Measurements from ENCODE around the gene EYS. TPM values are rescaled to one million over a fixed set of nuclear protein-coding genes. Genes with fewer than 3 reads are reported as not detected.
"Not testable (repeated sequence)": the region's sequence is repeated elsewhere in the genome, so short reads cannot be mapped to it uniquely, and the experiment has no call there.

Gene EYS
- polyA plus RNA-seq, 2 of the 4 experiments (the other 2 are of a cell fraction), result 0.03 to 0.06 TPM

GRCh38 chr6:63844287-63844686 lies 1862.7 kb downstream of the EYS start:
- H3K9me3 ChIP-seq, result no peaks in the 10 kb centered on the region
- TF ChIP-seq HEYL (CRISPR knock-in tag; IDR thresholded peaks at IDR 0.05) (no peak), RFX5 (IDR thresholded peaks at IDR 0.05) (no peak), FOSL2 (IDR thresholded peaks at IDR 0.05) (no peak), FOSL2 (CRISPR knock-in tag; IDR thresholded peaks at IDR 0.05) (no peak), FOXS1 (CRISPR knock-in tag; IDR thresholded peaks at IDR 0.05) (no peak), ZFP36 (IDR thresholded peaks at IDR 0.05; ENCODE audit: borderline replicate concordance, partially characterized antibody) (no peak), HMGXB4 (CRISPR knock-in tag; IDR thresholded peaks at IDR 0.05; ENCODE audit: borderline replicate concordance) (no peak), CBX2 (IDR thresholded peaks at IDR 0.05; ENCODE audit: borderline replicate concordance, low read depth) (no peak), ZC3H11A (IDR thresholded peaks at IDR 0.05) (no peak), HOXA7 (CRISPR knock-in tag; IDR thresholded peaks at IDR 0.05) (no peak), JUN (IDR thresholded peaks at IDR 0.05) (no peak), CHD4 (IDR thresholded peaks at IDR 0.05; ENCODE audit: borderline replicate concordance) (no peak), GATA3 (IDR thresholded peaks at IDR 0.05; ENCODE audit: borderline replicate concordance) (no peak), BHLHE40 (IDR thresholded peaks at IDR 0.05; ENCODE audit: low read depth, low read length) (no peak), KDM1A (IDR thresholded peaks at IDR 0.05; ENCODE audit: low read depth) (no peak), TFCP2L1 (CRISPR knock-in tag; IDR thresholded peaks at IDR 0.05) (no peak), CTCF (IDR thresholded peaks at IDR 0.05) (no peak)
- H3K27ac ChIP-seq, result no peak overlapping the region
- H3K4me1 ChIP-seq, result no peaks in the 10 kb centered on the region
- CTCF ChIA-PET, result no interaction called here
- H3K4me2 ChIP-seq, result no peak overlapping the region
- FAIRE-seq, result no peak
- 57% methylated on average over 2 of the region's 2 CpGs for whole genome bisulfite sequencing (ENCODE audit: missing lambda C conversion rate)
- DNase-seq (ENCODE audit: low read depth in 1 of 2, low spot score in 1 of 2), result no peak
- no peak overlapping the region for H3K4me3 ChIP-seq
- POLR2A ChIA-PET, result no interaction called here
- ATAC-seq, result no peak

GRCh38 chr6:63839485-63839884 lies 1867.5 kb downstream of the EYS start:
- Histone ChIP-seq H3K4me1 (no peaks in the 10 kb centered on the region), H3K4me3 (no peak overlapping the region), H3K9me3 (no peaks in the 10 kb centered on the region), H3K4me2 (no peak overlapping the region), H3K27ac (no peak overlapping the region)
- WGBS (ENCODE audit: missing lambda C conversion rate), result 49% methylated on average over 2 of the region's 2 CpGs
- TF ChIP-seq USF2 (IDR thresholded peaks at IDR 0.05) (no peak), TP53 (CRISPR knock-in tag; IDR thresholded peaks at IDR 0.05) (no peak), TFCP2L1 (CRISPR knock-in tag; IDR thresholded peaks at IDR 0.05) (no peak), FOSL2 (IDR thresholded peaks at IDR 0.05) (no peak), FOSL2 (CRISPR knock-in tag; IDR thresholded peaks at IDR 0.05) (no peak), NPAS2 (CRISPR knock-in tag; IDR thresholded peaks at IDR 0.05; ENCODE audit: borderline replicate concordance) (no peak), JUNB (IDR thresholded peaks at IDR 0.05) (no peak), ZC3H11A (IDR thresholded peaks at IDR 0.05) (no peak), GATA3 (IDR thresholded peaks at IDR 0.05; ENCODE audit: borderline replicate concordance) (no peak), BHLHE40 (IDR thresholded peaks at IDR 0.05; ENCODE audit: low read depth, low read length) (no peak), KDM5A (IDR thresholded peaks at IDR 0.05) (no peak), FOSB (CRISPR knock-in tag; IDR thresholded peaks at IDR 0.05) (no peak), ZSCAN20 (CRISPR knock-in tag; IDR thresholded peaks at IDR 0.05) (no peak), RARB (CRISPR knock-in tag; IDR thresholded peaks at IDR 0.05) (no peak), HOXA7 (CRISPR knock-in tag; IDR thresholded peaks at IDR 0.05) (no peak), ZFP36 (IDR thresholded peaks at IDR 0.05; ENCODE audit: borderline replicate concordance, partially characterized antibody) (no peak), NFE2L2 (conservative IDR thresholded peaks at IDR 0.05; ENCODE audit: low read length) (no peak), RNF2 (IDR thresholded peaks at IDR 0.05; ENCODE audit: borderline replicate concordance, low read depth) (no peak), MYC (IDR thresholded peaks at IDR 0.05; ENCODE audit: borderline replicate concordance, low read length) (no peak)
- FAIRE-seq (no peak), DNase-seq (ENCODE audit: low read depth in 1 of 2, low spot score in 1 of 2) (no peak), ATAC-seq (no peak)
- CTCF ChIA-PET, result no interaction called here
- POLR2A ChIA-PET, result interaction anchor here (0.6 kb wide), 1 partner anchor 33 kb away, joined by 3 read pairs; no protein-coding TSS in a partner anchor

- H3K4me2 ChIP-seq; H3K27ac ChIP-seq; H3K4me1 ChIP-seq; ATAC-seq; H3K9me3 ChIP-seq; H3K4me3 ChIP-seq; POLR2A ChIA-PET; FAIRE-seq; DNase-seq (ENCODE audit: low read depth in 1 of 2, low spot score in 1 of 2); CTCF ChIA-PET: not testable (repeated sequence)
- WGBS (ENCODE audit: missing lambda C conversion rate), result 94% methylated on average over 1 of the region's 1 CpG
Measured at GRCh38 chr6:63828678-63829077, 1878.3 kb downstream of the EYS start.

Measured in A549 (cell line).